Measurements from ENCODE around the gene METTL16.

Gene METTL16

DNA sequence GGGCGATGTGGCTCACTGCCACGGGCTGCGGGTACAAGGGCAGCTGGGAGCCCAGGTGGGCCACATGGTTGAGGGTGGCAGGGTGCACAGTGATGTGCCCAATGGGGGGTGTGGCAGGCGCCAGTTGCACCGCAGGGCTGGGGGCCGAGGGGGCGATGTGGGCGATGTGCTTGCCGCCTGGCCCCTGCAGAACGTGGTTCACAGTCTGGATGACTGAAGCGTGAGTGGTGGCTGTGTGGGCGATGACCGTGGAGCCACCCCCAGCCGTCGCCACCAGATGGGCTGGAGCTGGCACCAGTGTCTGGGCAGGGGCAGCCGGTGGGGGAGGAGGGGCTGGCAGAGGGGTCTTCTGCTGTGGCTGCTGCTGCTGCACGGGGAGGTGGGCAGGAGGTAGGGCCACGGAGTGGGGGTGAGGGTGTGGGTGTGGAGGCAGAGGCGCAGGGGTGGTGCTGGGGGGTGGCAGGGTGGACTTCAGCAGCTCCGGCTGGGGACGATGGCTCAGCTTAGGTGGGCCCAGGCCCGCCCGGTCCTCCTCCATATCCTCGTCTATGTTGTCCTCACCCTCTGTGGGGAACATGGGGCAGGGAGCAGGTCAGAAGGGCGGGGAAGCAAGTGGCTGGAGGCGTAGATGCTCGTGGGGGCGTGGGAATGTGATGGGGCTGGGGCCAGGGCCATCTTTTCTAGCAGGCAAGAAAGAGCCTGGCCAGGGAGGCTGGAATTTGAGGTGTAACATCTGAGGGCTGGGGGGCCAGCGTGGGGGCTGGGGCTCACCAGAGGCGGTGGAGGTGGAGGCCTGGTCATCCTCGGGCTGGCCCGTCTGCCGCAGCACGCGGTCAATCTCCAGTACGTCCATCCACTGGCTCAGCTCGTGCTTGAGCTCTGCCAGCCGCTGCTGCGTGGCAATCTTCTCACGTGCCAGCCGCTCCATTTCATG is 124.3 kb downstream of the METTL16 start:
- TF ChIP-seq, protein P1, sequence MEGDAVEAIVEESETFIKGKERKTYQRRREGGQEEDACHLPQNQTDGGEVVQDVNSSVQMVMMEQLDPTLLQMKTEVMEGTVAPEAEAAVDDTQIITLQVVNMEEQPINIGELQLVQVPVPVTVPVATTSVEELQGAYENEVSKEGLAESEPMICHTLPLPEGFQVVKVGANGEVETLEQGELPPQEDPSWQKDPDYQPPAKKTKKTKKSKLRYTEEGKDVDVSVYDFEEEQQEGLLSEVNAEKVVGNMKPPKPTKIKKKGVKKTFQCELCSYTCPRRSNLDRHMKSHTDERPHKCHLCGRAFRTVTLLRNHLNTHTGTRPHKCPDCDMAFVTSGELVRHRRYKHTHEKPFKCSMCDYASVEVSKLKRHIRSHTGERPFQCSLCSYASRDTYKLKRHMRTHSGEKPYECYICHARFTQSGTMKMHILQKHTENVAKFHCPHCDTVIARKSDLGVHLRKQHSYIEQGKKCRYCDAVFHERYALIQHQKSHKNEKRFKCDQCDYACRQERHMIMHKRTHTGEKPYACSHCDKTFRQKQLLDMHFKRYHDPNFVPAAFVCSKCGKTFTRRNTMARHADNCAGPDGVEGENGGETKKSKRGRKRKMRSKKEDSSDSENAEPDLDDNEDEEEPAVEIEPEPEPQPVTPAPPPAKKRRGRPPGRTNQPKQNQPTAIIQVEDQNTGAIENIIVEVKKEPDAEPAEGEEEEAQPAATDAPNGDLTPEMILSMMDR (IDR thresholded peaks at IDR 0.05; ENCODE audit: unreplicated experiment in 3 of 3), result no peak
- Mint-ChIP-seq H3K27ac (no peak overlapping the region), H3K4me3 (no peak overlapping the region), H3K36me3 (ENCODE audit: low read depth) (peaks cover 14% of the 10 kb centered on the region), H3K9me3 (no peaks in the 10 kb centered on the region), H3K27me3 (ENCODE audit: low read depth) (no peaks in the 10 kb centered on the region), H3K4me1 (peaks cover 61% of the 10 kb centered on the region)

DNA sequence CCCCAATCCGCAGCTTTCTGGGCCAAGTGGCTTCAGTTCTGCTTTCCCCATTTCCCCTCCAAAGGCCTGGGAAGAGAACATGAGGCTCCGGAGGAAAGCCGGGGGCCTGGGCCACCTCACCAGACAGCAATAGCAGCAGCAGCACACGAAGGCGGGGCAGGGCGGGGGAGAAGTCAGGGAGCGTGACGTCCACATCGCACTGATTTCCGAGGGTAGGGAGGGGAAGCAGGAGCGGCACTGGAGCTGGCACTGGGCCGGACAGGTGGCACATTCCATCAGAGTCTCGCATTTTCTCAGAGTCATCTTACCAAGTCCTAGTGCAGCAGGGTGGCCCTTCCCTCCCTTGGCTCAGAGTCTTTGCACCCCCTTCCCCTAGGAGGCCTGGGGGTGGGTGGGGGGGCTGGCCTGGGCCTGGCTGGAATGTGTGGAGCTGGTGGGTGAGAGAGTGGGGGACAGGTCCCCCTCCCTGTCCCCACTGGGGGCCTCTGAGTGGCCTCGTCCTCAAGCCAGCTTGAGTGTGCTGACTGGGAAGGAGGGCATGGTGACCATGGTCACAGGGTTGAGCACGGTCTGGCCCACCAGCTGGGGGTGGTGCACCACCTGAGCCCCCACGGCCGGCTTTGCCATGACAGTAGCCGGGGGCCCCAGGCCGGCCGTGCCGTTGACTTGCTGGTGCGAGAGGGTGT is 125.1 kb downstream of the METTL16 start:
- TF ChIP-seq, protein P1 (IDR thresholded peaks at IDR 0.05; ENCODE audit: unreplicated experiment in 3 of 3), result no peak
- H3K36me3 Mint-ChIP-seq (ENCODE audit: low read depth), result peaks cover 12% of the 10 kb centered on the region
- H3K4me1 Mint-ChIP-seq, result peaks cover 52% of the 10 kb centered on the region
- H3K9me3 Mint-ChIP-seq, result no peaks in the 10 kb centered on the region
- H3K27me3 Mint-ChIP-seq (ENCODE audit: low read depth), result no peaks in the 10 kb centered on the region
- no peak overlapping the region for H3K27ac Mint-ChIP-seq
- H3K4me3 Mint-ChIP-seq, result no peak overlapping the region

DNA sequence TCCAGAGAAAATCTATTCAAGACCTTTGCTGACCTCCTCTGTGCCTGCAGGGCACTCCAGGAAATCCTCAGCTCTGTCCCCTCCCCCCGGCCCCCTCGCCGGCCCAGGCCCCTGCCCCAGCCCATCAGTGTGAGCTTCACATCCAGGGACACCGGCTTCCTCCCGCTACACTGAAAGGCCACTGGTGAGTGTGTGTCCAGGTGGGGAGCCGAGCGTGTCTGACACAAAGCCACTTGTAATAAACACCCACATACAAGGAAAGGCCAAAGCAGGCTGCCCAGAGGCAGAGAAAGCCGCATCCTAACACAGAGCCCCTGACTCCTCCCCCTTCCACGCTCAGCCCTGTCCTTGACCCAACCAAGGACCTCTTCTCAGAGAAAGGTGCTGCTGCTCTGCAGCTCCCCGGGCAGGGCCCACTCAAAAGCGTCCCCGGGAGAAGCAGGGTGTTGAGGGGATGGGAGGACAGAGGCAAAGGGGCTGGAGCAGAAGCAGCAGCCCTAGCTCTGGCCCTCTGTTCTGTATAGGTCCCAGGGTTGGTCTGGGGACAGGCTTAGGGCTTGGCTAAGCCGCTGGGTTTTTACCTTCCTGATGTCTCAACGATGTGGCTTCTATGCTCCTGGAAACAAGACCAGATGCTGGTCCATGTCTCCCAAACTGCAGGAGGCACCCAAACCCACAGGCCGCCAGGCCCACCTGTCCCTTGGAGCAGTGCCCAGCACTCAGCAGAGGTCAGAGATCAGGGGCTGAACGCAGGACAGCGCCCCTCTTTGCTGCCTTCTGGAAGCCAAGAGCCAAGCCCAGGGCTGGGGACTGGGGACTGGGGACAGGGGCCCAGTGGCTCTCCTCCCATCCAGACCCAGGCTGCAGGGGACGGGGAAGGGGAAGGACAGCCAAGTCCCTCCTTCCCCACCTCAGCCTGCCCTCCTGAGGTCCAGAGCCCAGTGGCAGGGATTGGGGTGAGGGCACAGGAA is 126.2 kb downstream of the METTL16 start:
- no peak overlapping the region for H3K4me3 Mint-ChIP-seq
- peaks cover 10% of the 10 kb centered on the region for H3K36me3 Mint-ChIP-seq (ENCODE audit: low read depth)
- TF ChIP-seq, protein P1 (IDR thresholded peaks at IDR 0.05; ENCODE audit: unreplicated experiment in 3 of 3), result no peak
- H3K27ac Mint-ChIP-seq, result peak overlapping the region in 1 of 3 experiments; percentile 46
- peaks cover 46% of the 10 kb centered on the region for H3K4me1 Mint-ChIP-seq
- H3K9me3 Mint-ChIP-seq, result no peaks in the 10 kb centered on the region
- H3K27me3 Mint-ChIP-seq (ENCODE audit: low read depth), result no peaks in the 10 kb centered on the region

DNA sequence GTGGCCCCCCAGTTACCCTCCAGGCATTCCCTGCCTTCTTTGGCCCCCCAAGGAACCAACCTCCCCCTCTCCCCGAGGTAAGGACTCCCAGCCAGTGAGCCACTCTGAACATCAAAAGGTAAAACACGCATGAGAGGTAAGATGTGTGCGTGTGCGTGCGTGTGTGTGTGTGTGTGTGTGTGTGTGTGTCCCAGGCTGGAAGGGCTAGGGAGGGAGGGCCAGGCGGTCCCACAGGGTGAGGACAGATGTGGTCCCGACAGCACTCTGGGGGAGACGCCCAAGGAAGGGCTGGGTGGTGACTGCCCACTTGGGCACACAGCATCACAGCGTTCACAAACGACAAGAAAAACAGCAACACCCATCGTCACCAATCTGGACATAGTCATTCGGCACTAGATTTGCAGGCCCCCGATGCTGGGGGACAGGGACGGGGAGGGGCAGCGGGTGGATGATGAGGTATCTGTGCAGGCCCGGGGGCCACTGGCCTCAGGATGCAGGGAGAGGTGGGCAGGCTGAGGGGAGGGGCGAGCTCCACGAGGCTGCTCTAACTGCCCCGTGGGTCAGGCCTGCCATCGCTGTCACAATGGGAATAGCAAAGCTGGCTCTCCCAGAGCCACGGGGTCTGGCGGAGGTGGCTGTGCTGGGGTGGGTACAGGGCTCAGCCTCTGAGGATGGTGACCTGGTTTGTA is 127.1 kb downstream of the METTL16 start:
- no peaks in the 10 kb centered on the region for H3K27me3 Mint-ChIP-seq (ENCODE audit: low read depth)
- H3K36me3 Mint-ChIP-seq (ENCODE audit: low read depth), result peaks cover 10% of the 10 kb centered on the region
- peak overlapping the region in 2 of 3 experiments; percentile 21 to 64 for H3K27ac Mint-ChIP-seq
- peaks cover 36% of the 10 kb centered on the region for H3K4me1 Mint-ChIP-seq
- no peak overlapping the region for H3K4me3 Mint-ChIP-seq
- H3K9me3 Mint-ChIP-seq, result no peaks in the 10 kb centered on the region
- TF ChIP-seq, protein P1 (IDR thresholded peaks at IDR 0.05; ENCODE audit: unreplicated experiment in 3 of 3), result no peak

DNA sequence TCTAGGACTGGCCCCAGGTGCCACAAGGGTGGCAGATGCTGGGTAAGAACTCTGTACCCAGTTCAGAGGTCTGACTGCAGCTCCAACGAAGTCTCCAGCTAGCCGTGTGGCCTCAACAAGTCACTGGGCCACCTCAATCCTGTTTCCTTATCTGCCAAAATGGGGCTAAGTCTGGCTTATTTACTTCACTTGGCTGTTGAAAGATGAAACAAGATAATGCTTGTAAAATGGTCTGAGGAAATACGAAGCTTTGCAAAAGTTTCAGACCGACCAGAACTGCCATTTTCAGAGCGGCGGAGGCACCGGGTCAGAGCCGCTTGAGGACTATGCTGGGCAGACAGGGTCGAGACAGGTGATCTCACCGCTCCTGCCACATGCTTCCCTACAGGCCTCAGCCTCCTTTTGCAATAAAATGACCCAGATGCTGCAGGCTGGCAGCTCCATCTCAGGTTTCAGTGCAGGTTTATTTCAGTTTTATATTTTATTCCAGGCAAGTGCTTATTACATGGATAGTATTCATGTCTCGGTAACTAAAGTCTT is 128.0 kb downstream of the METTL16 start:
- no peaks in the 10 kb centered on the region for H3K9me3 Mint-ChIP-seq
- H3K27me3 Mint-ChIP-seq (ENCODE audit: low read depth), result no peaks in the 10 kb centered on the region
- TF ChIP-seq, protein P1 (IDR thresholded peaks at IDR 0.05; ENCODE audit: unreplicated experiment in 3 of 3), result no peak
- H3K4me1 Mint-ChIP-seq, result peaks cover 29% of the 10 kb centered on the region
- H3K27ac Mint-ChIP-seq, result peak overlapping the region; percentile 21 to 64 (median 43)
- peak overlapping the region in 1 of 3 experiments; percentile 14 for H3K4me3 Mint-ChIP-seq
- H3K36me3 Mint-ChIP-seq (ENCODE audit: low read depth), result peaks cover 14% of the 10 kb centered on the region

Measured in nephron (organoid).